T follicular helper cell (primary cell): ENCODE data around the gene NXN.
"Not testable (repeated sequence)": the region's sequence is repeated elsewhere in the genome, so short reads cannot be mapped to it uniquely, and the experiment has no call there.

Experiments
- DNase-seq: peaks from one replicate; pipeline ENCODE4 v3.0.0-alpha.2; 2020; ENCODE audit warnings: low read depth

NXN gene

DNA sequence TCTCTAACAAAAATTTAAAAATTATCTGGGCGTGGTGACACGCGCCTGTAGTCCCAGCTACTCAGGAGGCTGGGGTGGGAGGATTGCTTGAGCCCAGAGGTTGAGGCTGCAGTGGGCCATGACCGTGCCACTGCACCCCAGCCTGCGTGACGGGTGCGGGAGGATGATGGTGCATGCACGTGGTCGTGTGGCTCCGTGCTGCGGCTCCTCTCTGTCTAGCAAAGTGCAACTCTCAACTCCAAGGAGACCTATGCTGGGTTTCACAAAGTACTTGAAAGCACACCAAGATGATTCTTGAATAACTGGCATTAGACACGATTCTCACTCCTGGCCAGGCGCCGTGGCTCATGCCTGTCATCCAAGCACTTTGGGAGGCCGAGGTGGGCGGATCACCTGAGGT is 25.8 kb downstream of the NXN start:
- DNase-seq: no peak

DNA sequence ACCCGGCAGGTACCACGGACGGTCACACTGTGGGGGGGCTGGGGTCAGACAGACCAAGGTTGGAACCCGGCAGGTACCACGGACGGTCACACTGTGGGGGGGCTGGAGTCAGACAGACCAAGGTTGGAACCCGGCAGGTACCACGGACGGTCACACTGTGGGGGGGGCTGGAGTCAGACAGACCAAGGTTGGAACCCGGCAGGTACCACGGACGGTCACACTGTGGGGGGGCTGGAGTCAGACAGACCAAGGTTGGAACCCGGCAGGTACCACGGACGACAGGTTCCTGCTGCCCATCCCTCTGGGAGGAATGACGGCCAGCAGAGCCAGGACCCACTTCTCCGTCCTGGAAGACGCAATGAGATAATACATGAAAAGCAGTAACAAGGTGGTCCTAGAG is 27.0 kb downstream of the NXN start:
- DNase-seq: not testable (repeated sequence)

DNA sequence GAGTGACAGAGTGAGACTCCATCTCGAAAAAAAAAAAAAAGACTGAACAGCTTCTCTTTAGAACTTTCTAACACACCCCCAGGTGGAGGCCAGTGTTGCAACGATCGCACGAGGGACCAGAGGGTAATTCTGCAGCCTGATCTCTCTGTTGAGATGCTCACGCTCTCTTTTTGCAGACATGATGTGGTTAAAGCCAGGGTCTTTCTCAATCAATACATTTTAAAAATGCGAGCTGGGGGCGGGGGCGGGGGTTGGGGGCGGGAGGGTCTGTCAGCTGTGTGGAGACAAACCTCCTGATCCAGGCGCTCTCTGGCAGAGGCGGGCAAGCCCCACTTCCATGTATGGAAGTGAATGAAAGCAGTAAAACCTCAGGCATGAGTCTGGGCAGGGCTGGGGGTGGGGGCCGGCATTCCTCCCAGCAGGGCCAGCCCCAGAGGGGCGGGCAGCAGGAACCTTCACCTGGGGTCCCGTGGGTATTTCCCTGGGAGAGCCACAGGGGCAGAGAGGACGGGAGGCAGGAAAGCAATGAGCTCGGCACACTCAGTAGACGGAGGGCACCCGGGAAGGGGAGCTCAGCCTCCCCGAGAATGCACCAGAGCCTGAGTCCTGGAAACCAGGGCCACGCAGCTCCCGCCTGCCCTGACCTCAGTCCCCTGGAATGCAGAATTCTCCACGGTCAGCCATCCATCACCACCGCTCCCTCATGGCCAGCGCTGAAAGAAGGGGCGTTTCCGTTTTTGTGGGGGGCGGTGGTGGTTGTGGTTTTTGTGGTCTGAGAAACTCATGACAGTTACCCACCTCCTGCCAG is 28.0 kb downstream of the NXN start:
- no peak for DNase-seq

DNA sequence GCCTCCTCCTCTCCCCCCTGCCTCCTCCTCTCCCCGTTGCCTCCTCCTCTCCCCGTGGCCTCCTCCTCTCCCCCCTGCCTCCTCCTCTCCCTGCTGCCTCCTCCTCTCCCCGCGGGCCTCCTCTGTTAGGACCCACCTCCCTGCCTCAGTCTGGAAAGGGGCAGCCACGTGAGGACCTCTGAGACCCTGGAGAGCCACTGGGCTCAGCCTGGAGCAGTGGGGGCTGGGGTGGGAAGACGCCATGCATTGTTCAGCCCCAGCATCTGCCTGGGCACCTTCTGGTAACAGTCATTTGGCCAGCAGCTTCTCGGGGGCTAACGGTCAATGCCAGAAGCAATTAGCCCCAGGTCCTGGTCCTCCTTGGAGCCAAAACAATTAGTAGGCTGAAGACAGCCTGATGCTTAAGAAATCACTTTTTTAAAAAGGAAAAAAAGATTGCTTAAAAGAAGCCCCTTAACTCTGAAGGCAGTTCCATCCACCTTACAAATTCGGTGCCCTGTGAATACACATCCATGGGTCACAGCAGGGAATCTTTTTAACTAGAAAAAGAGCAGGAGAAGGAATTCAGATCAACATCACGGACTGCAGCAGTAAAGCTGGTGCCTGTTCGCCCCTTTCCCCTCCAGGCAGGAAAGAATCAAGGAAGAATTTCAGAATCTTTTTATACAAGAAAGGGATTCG is 29.8 kb downstream of the NXN start:
- DNase-seq: no peak

DNA sequence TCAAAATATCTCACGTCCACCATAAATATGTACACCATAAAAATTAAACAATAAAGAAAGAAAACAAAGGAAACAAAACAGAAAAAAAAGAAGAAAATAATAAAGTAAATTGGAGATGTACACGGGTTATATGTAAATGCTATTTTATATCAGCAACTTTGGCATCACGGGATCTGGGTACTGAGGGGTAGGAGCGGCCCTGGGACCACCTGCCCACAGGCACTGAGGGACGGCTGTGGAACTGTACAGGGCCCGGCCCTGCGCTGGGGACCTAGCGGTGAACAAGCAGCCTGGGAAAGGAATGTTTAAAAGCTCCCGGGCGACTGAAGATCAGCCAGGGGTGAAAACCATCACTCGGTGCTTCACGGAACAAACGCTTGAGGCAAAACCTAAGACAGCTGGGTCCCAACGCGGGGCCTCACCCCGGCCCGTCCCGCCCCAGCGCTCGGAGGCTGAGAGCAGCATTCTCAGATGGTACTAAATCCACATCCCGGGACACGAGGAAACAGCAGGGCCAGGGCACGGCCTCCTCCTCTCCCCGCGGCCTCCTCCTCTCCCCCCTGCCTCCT is 31.2 kb downstream of the NXN start:
- no peak for DNase-seq

DNA sequence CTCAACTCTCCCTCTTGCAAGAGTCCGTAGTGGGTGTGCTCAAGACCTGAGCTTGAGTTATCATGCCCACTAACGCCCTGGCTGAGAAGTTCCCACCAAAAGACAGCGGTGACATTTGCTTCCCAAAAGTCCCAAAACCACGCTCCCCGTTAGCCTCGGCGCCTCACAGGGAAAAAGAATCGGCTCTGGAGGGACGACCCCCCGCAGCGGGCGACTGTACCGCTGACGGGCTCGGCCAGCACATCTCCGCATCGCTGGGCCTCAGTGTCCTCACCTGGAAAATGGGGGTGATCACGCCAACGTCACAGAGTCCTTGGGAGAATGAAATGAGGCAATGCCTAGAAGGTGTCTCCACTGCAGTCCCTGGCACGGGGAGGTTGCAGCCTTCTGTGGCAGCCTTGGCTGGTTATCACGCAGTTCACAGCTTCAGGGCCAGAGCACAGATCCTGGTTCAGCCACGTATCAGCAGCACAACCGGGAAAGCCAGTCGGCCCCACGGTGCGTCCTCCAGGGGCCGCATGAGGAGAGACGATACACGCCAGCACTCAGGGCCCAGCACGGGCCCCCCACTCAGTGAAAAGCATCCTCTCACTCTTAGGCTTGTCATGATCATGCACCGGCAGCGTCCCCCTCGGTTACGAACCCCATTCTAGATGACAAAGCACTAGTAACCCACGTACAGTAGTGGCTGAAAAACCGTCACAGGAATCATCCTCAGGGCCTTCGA is 32.9 kb downstream of the NXN start:
- DNase-seq: no peak

DNA sequence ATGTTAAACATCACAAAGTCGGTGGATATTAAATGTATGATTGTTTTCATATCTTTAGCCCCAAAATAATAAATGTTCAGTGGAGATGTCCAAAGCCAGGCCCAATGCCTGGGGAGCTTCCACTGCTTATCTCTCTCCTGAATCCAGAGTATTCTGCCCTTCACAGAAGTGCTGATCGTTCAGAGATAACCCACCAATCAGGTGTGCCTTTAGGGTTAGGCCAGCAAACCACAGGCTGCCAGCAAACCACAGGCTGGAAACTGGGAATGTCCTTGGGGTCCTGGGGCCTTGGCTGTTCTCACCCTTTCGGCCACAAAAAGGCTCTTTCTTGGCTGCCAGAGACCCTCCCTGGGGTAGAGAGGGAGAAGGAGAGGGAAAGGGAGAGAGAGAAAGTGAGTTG is 33.9 kb downstream of the NXN start:
- DNase-seq: no peak

DNA sequence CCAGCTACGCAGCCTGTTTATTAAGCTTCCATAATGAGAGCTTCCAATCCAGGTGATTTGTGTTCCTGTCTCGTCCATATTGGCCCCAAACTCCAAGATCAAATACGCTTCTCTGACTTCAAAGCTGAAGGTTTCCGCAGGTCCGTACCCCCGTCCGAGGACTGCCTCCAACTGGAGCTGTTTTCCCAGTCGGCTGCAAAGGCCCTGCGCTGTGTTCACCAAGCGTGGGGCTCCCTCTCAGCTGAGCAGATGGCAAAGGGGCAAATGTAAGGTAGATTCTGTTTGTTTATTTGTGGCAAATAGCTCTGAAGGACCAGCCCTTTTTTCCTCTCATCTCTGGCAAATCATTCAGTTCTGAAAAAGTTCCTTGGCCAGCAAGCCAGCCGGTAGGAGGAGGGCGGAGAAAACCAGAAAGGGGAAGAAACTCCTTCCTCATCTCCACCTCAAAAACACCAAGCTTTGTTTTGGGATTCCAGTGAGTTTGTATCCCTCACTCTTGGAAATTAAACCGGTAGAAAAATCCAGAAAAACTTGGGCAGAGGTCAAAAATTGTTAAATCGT is 35.2 kb downstream of the NXN start:
- no peak for DNase-seq

DNA sequence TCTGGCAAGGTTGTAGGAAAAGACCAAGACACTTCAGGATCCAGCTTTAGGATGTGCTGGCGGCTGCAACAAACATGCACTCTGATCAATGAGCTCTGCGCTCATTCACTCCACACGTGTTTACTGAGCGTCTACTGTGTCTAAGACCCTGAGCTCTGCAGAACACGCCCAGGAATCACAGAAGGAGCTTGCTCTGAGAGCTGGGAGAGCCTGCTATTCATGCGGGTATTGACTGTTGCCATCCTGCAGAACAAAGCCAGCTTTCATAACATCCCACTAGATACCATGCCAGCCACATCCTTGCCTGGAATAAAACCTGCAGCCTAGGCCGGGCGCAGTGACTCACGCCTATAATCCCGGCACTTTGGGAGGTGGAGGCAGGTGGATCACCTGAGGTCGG is 44.1 kb downstream of the NXN start:
- no peak for DNase-seq

DNA sequence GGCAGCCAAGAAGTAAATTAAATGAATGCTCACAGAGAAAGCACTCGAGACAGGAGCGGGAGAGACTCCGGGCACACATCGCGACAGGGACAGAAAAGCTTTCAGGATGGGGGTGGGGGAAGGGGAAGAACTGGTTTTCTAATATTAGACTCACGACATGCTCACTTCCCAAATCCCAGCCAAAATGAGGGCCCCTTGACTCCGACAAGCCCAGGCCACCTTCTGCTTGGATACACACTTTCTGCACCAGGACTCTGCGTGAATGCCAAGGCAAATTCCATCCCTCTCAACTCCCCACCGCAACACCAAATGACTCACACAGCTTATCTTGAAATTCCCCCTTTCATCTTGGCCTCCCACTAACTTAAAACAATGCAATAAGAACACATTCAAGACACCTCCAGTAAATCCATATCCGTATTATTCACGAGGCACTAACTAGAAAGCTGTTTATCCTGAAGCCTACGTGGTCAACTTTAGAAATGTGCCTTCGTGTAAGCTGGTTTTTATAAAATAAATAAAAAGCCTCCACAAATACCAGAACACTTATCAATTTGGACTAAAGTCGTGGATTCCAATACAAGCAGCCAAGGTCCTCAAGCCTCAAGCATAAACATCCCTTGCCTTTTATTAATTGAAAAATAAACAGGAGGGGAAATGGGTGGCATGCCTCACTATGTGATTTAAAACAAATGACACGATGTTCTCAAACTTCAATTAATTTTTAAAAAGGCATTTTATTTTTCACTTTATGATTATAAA is 46.1 kb downstream of the NXN start:
- no peak for DNase-seq

DNA sequence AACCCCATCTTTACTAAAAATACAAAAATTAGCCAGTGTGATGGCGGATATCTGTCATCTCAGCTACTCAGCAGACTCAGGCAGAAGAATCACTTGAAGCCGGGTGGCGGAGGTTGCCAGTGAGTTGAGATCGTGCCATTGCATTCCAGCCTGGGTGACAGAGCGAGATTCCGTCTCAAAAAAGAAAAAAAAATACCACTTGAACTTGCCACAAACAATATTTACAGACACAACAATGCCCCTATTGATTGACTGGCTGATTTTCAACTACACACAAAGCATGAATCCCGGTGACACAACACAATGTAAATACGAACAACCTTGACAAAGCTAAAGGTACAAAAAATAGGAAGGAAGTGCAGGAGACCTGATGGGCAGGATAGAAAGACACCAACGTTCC is 49.3 kb downstream of the NXN start:
- DNase-seq: no peak

DNA sequence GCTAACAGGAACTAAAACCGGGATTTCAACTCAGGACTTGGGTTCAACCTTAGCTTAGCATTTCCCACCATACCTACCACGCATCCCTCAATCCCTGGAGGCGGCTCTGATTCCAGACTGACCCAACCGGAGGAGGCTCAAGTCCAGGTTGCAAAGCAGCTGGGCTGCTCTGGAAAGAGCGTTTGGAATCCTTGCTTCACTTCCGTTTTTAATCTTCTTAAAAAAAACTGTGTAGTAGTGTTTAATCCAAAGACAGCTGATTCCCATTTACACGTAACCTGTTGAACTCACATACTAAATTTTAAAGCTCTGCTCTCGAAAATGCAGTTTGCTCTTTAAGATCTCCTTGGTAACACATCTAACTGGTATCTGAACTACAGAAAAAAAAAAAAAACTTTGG is 50.0 kb downstream of the NXN start:
- DNase-seq: no peak

DNA sequence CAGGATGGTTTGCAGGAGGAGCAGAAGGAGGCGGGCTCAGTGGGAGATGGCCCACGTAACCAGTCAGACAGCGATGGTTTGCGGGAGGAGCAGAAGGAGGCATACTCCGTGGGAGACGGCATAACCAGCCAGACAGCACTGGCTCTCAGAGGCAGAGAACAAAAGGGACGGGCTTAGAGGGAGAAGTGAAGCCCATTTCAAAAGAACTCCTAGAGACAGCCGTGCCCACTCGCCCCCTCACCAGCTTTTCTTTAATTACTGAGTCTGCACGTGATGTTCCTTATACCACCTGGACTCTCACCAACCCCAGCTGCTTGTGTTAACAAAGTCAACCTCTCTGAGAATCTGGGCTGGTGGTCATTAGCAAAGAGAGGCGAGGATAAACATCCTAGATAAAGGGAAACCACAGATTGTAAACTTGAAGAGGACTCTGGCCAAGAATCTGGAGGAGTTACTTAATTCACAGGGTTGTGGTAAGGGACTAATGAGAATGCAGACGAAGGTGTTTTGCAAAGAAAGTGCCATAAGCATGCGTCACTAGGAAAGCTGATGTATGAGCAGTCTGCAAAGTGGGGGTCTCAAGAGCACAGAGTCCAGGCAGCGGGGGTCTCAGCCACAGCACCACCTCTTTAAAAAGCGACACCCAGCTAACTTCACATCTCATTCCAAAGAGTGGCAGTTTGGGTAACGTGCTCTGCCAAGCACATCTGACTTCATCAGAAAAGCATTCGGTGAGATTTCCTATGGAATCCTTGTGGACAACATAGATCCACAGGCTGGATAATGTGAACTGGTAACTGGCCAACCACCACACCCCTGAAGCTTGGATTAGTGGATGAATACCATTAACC is 51.7 kb downstream of the NXN start:
- DNase-seq: no peak

DNA sequence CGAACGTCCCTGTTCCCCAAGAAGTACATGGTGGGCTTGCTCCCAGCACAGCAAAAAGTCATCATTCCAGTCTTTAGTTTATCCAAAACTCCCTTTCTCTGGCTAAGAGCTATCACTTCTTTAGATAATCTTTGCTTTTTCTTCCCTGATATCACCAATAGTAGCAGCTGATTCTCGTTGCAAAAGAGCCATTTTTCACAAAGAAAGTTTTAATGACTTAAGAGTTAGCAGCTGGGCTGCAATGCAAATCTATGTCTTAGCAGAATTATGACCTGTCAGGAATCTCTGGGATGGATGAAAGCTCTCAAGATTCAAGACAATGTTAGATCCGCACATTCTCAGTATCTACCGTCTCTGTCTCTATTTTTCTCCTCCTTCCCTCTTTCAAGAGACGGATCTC is 53.8 kb downstream of the NXN start:
- no peak for DNase-seq

DNA sequence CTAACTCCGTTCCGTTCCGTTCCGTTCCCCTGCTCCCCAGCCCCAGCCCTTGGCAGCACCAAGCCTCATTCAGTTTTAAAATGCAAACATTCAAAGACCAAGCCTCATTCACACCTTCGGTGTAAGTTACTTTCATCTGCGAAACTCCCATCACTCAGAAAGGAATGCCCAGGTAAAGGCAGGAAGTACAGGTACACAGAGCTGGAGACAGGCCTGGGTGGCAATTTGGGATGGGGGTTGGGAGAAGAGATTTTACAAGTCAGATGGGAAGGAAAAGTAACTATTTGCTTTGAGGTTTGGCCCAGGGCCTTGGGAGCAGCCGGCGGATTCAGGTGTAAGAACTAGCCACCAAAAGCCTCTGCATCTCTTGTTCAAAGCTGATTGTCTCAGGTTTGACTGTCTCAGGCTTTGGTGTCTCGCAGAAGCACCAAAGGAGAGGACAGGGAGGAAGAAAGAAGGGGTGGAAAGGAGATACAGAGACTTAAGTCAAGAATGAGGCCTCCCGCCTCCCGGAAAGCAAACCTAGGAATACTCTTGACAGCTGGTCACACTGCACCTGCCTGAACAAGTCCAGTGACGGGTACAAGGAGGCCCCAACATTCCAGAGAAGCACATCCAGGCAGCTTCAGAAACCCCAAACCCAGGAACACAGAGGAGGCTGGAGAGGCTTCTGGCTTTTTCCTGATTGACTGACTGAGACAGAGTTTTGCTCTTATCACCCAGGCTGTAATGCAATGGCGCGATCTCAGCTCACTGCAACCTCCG is 54.7 kb downstream of the NXN start:
- DNase-seq: no peak

DNA sequence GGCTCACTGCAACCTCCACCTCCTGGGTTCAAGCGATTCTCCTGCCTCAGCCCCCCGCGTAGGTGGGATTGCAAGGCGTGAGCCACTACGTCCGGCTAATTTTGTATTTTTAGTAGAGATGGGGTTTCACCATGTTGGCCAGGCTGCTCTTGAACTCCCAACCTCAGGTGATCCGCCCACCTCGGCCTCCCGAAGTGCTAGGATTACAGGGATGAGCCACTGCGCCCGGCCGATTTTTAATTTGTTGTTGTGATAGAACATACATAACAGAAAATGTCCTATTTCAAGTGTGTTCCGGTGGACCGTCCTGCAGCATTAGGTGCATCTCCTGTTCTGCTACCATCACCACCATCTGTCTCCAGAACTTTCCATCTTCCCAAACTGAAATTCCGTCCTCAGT is 55.3 kb downstream of the NXN start:
- DNase-seq: not testable (repeated sequence)

DNA sequence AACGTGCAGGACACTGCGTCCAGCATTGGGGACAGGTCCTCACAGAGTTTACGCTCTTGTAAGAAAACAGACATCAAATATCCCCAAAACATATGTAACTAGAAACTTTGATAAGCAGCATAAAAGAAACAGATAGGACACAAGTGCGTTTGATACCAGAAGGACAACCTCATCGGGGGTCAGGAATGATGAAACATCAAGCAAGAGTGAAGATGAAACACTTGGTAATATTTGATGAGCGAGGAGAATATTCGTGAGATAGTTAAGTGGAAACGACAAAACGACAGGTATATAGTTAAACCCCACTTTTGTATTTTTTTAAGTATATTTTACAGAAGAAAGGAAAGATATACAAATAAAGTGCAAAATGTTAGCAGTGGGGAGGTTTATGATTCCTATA is 55.9 kb downstream of the NXN start:
- DNase-seq: no peak

DNA sequence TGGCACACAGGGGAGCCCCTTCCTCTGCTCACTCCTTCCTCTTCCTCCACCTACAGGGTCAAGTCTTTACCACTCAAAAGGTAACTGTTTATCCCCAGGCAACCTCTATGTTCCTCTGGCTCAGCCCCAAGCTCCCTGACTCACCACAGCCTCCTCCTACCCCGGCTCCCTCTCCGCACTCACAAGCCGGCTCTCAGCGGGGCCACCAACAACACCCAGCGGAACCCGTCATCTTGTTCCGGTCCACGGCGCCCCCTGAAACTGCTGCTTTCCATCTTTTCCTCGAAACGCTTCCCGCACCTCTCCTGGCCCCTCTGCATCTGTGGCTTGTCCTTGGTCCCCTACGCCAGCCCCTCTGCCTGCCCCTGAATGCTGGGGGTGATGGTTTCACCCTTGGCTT is 58.4 kb downstream of the NXN start:
- no peak for DNase-seq

DNA sequence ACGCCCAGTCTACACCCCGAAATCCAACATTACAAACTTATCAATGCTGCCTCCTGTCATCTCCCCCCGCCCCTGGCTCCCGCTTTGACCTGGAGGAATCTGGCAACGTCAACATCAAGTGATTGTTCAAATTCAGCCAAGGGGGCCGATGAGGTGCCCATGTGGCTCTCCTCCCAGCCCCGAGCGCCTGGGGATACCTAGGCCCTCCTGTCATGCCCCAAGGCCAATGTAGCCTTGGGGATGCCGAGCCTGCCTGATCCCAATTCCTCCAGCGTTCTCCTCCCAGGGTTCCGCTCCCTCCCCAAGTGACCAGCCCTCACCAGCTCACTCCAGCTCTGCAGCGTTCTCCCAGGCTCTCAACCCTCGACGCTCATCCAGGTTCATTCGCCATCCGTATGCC is 59.4 kb downstream of the NXN start:
- DNase-seq: no peak
